K562 treated with DMSO at 1 percent for 4 hours (cell line): ENCODE data around the gene FFAR4. TPM values are rescaled to one million over a fixed set of nuclear protein-coding genes. Genes with fewer than 3 reads are reported as not detected.

ENCODE experiments used
- total RNA-seq: library from RNA; unstranded; fragments of 300-600 nt; gene quantifications from 2 replicates; pipeline ENCODE4 v1.2.3, GENCODE V29; 2022; ENCODE audit not compliant: insufficient read depth

FFAR4 gene
- not detected in 2 replicates for total RNA-seq

DNA sequence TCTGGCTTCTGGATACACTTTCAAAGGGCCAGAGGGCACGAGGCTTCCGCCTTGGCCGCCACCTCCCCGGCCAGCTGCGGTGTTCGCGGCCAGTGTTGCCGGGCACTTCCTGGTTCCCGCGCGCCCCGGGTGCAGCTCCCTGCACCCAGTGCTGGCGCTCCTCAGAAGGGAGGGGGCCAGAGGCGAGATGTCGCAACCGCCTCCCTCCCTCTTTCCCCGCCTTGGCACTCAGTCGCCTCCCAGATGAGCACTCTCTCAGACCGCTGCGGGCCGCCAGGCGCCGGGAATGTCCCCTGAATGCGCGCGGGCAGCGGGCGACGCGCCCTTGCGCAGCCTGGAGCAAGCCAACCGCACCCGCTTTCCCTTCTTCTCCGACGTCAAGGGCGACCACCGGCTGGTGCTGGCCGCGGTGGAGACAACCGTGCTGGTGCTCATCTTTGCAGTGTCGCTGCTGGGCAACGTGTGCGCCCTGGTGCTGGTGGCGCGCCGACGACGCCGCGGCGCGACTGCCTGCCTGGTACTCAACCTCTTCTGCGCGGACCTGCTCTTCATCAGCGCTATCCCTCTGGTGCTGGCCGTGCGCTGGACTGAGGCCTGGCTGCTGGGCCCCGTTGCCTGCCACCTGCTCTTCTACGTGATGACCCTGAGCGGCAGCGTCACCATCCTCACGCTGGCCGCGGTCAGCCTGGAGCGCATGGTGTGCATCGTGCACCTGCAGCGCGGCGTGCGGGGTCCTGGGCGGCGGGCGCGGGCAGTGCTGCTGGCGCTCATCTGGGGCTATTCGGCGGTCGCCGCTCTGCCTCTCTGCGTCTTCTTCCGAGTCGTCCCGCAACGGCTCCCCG lies at the start of gene FFAR4:
Gene FFAR4, plus strand, starts transcription at position 231 of the 842 bp plus-strand sequence. Its CDS starts 56 bp downstream, at position 287.

DNA sequence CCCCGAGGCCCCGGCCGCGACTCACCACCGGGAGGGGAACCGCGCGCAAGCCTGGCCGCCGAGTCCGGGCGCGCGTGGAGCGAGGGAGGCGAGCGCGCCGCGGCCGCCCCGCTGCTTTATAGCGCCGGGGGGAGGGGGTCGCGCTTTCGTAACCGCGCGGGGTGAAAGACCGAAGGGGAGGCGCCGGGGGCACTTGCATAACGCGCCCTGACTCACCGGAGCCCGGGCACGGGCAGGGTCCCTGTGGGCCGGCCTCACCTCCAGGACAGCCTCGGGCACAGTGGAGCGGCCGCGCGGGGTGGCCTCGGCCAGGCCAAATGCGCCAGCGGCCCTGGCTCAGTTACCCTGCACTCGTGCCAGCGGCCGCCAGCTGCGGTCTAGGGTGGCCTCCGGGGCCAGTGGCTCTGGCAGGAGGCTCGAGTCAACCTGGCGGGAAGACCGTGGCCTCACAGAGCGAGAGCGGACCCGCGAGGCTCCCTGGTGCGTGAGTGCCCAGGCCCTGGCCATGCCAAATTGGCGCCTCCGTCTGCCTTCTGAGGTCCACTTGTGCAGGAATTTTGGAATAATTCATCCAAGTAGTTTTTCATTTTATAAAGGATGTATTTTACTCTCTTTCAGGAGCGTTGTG lies 34.8 kb downstream of the FFAR4 start, which contains the start of gene RBP4:
Gene RBP4, minus strand, starts transcription at position 90 of the 628 bp plus-strand sequence. CDS start 207 bp downstream, outside the sequence.

DNA sequence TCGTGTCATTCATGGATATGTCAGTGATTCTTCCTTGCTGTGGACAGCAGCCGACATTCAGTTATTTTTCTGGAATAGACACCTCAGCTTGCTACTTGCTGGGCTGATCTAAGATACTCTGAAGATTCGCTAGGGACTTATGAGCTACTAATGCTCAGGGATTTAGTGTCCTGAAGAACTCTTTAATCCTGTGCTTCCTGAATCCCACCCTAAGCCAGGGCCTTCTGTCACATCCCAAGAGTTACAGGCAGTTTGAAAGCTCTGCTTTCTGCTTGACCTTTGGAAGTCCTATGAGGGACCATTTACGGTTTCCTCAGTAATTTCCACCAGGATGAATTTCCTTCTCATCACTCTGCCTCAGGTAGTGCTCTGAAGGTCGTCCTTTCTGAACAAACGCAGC lies 45.8 kb downstream of the FFAR4 start, which contains the start of gene PDE6C:
Gene PDE6C, plus strand, starts transcription at position 227 of the 400 bp plus-strand sequence. CDS start 189 bp downstream, outside the sequence.

Other genes starting within 250 kb of the FFAR4 start
- gene MYOF, start 84.3 kb upstream of the FFAR4 start, total RNA-seq, result not detected in 2 replicates
- gene CEP55, start 70.1 kb upstream of the FFAR4 start, total RNA-seq, result 7.7 and 9.7 TPM in 2 replicates
- not detected in 2 replicates for gene RBP4, start 34.6 kb downstream of the FFAR4 start, total RNA-seq
- not detected in 2 replicates for gene PDE6C, start 45.9 kb downstream of the FFAR4 start, total RNA-seq
- gene FRA10AC1, start 135.9 kb downstream of the FFAR4 start, total RNA-seq, result 2.4 and 5.8 TPM in 2 replicates
- gene LGI1, start 191.3 kb downstream of the FFAR4 start, total RNA-seq, result not detected in 2 replicates